Lung (tissue), 12 donors: ENCODE results near the gene PLEKHA6. TPM values are rescaled to one million over a fixed set of nuclear protein-coding genes. Genes with fewer than 3 reads are reported as not detected.

Experiments
- ATAC-seq: fragments of 200-7000 bp; cut with Tn5 transposase; one replicate; pipeline ENCODE4 v1.9.1; 2020; ENCODE audit warnings: moderate number of reproducible peaks; ENCODE audit not compliant: insufficient read depth, low FRiP score
- DNase-seq, 3 donors: peaks; one replicate each; pipeline ENCODE4 v3.0.0-alpha.2; 2013 to 2017
- H3K27ac ChIP-seq, 2 donors: one replicate each; pipeline ENCODE4 v1.5.1; 2013; ENCODE audit warnings: mild to moderate bottlenecking in 2 of 2, moderate library complexity in 2 of 2, control low read depth in 1 of 2, inconsistent platforms in 1 of 2, low read depth in 1 of 2, low read length in 1 of 2
- H3K27me3 ChIP-seq, 3 donors: one replicate each; pipeline ENCODE4 v1.5.1; 2013; ENCODE audit warnings: low read length in 2 of 3; ENCODE audit not compliant: control insufficient read depth in 3 of 3, insufficient read depth in 3 of 3
- H3K36me3 ChIP-seq, 4 donors: one replicate each; pipeline ENCODE4 v1.5.1; 2013; ENCODE audit warnings: low read length in 4 of 4, mild to moderate bottlenecking in 1 of 4, moderate library complexity in 1 of 4; ENCODE audit not compliant: control insufficient read depth in 4 of 4, insufficient read depth in 4 of 4
- H3K4me1 ChIP-seq, 5 donors: one replicate each; pipeline ENCODE4 v1.5.1; 2013; ENCODE audit warnings: low read length in 5 of 5, mild to moderate bottlenecking in 2 of 5, moderate library complexity in 1 of 5; ENCODE audit not compliant: control insufficient read depth in 5 of 5, insufficient read depth in 5 of 5
- H3K4me3 ChIP-seq: one replicate; pipeline ENCODE4 v1.5.1; 2013; ENCODE audit warnings: mild to moderate bottlenecking, control low read depth, moderate library complexity
- H3K9ac ChIP-seq, 2 donors: one replicate each; pipeline ENCODE4 v1.5.1; 2013; ENCODE audit warnings: low read length in 2 of 2, control low read depth in 1 of 2; ENCODE audit not compliant: insufficient read depth in 1 of 2
- H3K9me3 ChIP-seq, 4 donors: one replicate each; pipeline ENCODE4 v1.5.1; 2013; ENCODE audit warnings: low read length in 3 of 4, mild to moderate bottlenecking in 1 of 4, moderate library complexity in 1 of 4; ENCODE audit not compliant: control insufficient read depth in 4 of 4, insufficient read depth in 3 of 4
- WGBS, 2 donors: extraction: QIAGEN DNeasy Blood & Tissue Kit; methylation state at CpG; one replicate each; pipeline ENCODE4 v1.1.7; 2013; 5-methylcytosine and 5-hydroxymethylcytosine counted together
- polyA plus RNA-seq, 2 donors: library from polyadenylated mRNA; stranded (reverse); fragments of 200-250 nt; gene quantifications; one replicate each; pipeline ENCODE4 v1.2.1, GENCODE V29; 2013
- total RNA-seq, 2 donors: library from RNA; depleted of rRNA in 1 of 2; stranded (reverse); fragments of >200 nt in 1 of 2; gene quantifications; one replicate each; pipeline ENCODE4 v1.2.1, GENCODE V29; 2014 to 2021
- TF ChIP-seq, protein P1 (sequence below): IDR thresholded peaks from 2 replicates; pipeline ENCODE4 v1.5.1; 2012; ENCODE audit warnings: mild to moderate bottlenecking; ENCODE audit errors: control extremely low read depth, extremely low read depth
- donor health status: control.
- donor health status: control.
- donor health status: Bipolar disorder and iron deficiency.
- donor health status: healthy.
- donor health status: DM: yes; HTN: yes; CAD: no.

Gene PLEKHA6
- total and polyA plus RNA-seq, 4 donors, result 0.88 to 10.5 (median 3.3) TPM

DNA sequence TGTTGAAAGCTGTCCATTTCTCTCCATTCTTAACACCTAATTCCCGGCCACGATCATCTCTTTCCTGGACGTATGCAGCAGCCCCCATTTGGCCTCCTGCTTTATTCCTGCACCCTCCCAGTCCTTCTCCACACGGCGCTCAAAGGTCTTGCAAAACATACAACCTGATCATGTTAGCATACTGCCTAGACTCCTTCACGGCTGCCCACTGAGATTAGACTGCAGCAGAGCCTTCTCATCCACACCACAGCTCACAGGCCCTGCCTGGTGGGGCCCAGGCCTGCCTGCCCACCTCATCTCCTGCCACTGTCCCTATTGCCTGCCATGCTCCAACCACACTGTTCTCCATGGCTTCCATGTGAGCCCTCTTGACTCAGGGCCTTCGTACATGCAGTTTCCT, 148.7 kb downstream of the PLEKHA6 start:
- Histone ChIP-seq H3K27ac (no peak overlapping the region), H3K4me3 (no peak overlapping the region), H3K4me1 (peaks cover 0 to 8% (median 0%) of the 10 kb centered on the region in 5 donors), H3K9ac (no peak overlapping the region), H3K9me3 (no peaks in the 10 kb centered on the region), H3K27me3 (no peaks in the 10 kb centered on the region), H3K36me3 (no peaks in the 10 kb centered on the region)
- ATAC-seq (no peak), DNase-seq (no peak)
- WGBS, 2 donors, result 77 to 81% methylated on average over 7 of the region's 7 CpGs
- TF ChIP-seq, protein P1, sequence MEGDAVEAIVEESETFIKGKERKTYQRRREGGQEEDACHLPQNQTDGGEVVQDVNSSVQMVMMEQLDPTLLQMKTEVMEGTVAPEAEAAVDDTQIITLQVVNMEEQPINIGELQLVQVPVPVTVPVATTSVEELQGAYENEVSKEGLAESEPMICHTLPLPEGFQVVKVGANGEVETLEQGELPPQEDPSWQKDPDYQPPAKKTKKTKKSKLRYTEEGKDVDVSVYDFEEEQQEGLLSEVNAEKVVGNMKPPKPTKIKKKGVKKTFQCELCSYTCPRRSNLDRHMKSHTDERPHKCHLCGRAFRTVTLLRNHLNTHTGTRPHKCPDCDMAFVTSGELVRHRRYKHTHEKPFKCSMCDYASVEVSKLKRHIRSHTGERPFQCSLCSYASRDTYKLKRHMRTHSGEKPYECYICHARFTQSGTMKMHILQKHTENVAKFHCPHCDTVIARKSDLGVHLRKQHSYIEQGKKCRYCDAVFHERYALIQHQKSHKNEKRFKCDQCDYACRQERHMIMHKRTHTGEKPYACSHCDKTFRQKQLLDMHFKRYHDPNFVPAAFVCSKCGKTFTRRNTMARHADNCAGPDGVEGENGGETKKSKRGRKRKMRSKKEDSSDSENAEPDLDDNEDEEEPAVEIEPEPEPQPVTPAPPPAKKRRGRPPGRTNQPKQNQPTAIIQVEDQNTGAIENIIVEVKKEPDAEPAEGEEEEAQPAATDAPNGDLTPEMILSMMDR, result no peak

DNA sequence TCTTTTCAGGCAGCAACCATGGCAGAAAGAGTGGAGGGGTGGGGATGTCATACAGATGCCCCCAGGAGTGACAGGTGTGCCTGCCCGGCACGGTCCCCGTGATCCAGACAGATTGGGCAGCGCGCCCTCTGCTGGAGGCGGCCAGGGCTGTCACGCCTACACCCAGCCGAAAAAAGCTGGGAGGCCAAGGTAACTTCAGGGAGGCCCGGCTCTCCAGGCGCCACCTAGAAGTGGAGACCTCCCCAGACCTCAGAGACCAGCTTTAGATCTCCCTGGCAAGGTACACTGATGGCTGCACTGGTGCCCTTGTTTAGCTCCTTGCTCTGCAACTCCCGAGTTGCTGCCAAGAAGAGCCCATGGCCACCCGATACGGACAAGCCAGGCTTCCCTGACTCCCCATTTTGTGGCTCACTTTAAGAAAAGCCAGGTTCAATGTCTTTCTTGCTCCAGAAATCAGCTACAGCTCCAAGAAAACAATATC, 152.6 kb downstream of the PLEKHA6 start:
- Histone ChIP-seq H3K4me3 (no peak overlapping the region), H3K36me3 (no peaks in the 10 kb centered on the region), H3K27me3 (peaks cover 0 to 3% (median 2%) of the 10 kb centered on the region in 3 donors), H3K4me1 (peaks cover 0 to 4% (median 0%) of the 10 kb centered on the region in 5 donors), H3K9ac (no peak overlapping the region), H3K9me3 (no peaks in the 10 kb centered on the region), H3K27ac (no peak overlapping the region)
- 20 to 22% methylated on average over 13 of the region's 13 CpGs for WGBS, 2 donors
- TF ChIP-seq, protein P1, result peak; percentile 74
- DNase-seq (peak; percentile 29 to 52 (median 38)), ATAC-seq (peak; percentile 69)

DNA sequence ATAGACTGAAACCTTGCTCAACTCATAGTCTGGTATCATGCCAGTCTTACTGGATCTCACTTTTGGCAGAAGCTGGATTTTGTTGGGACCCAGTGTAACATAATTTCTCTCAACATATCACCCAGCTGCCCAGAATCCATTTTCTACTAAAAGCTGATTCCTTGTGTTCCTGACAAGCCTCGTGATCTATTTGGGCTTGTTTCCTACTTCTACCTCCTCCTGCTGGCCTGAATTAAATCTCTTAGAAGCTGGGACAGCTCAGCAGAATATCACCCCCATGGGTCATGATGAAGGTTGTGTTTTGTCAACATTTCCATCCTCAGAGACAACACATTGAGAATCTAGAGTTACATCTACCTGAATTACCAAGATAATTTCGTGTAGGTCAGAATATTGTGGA, 153.6 kb downstream of the PLEKHA6 start:
- Histone ChIP-seq H3K27ac (no peak overlapping the region), H3K36me3 (no peaks in the 10 kb centered on the region), H3K27me3 (peaks cover 0 to 3% (median 2%) of the 10 kb centered on the region in 3 donors), H3K4me1 (peaks cover 0 to 4% (median 0%) of the 10 kb centered on the region in 5 donors), H3K9me3 (no peaks in the 10 kb centered on the region), H3K9ac (no peak overlapping the region), H3K4me3 (no peak overlapping the region)
- DNase-seq (no peak), ATAC-seq (no peak)
- 59 to 68% methylated on average over 2 of the region's 2 CpGs for WGBS, 2 donors
- TF ChIP-seq, protein P1, result no peak

DNA sequence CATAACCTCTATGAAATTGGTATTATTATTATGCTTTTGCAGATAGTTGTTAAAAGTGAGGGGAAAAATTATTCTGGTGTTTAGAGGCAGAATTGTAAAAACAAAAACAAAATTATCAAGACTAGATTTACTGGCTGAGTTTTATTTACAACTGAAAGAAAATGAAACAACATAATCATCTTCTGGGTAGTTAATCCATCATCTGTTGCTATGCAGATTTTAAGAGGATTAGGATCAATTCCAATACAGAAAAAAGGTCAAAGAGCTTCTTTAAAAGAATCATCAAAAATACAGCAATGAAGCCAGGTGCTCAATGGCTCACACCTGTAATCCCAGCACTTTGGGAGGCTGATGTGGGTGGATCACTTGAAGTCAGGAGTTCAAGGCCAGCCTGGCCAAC, 154.2 kb downstream of the PLEKHA6 start:
- peaks cover 0 to 4% (median 0%) of the 10 kb centered on the region in 5 donors for H3K4me1 ChIP-seq
- H3K9ac ChIP-seq, result no peak overlapping the region
- H3K27me3 ChIP-seq, result peaks cover 0 to 3% (median 2%) of the 10 kb centered on the region in 3 donors
- ATAC-seq, result no peak
- no peak for DNase-seq
- TF ChIP-seq, protein P1, result no peak
- no peak overlapping the region for H3K4me3 ChIP-seq
- H3K36me3 ChIP-seq, result no peaks in the 10 kb centered on the region
- H3K27ac ChIP-seq, result no peak overlapping the region
- no peaks in the 10 kb centered on the region for H3K9me3 ChIP-seq
